Measurements from ENCODE around the gene HEMK1.
A peak's percentile ranks its signal among the peaks of the same experiment; 100 is the strongest.

HEMK1 gene

GRCh38 chr3:50568947-50569749, at the start of gene HEMK1:
Gene HEMK1 (plus strand): TSS chr3:50569522. CDS start chr3:50571105, 1,583 bp downstream.
- peak; percentile 96 to 97 for DNase-seq (ENCODE audit: low read depth in 2 of 2)

- no peak for DNase-seq (ENCODE audit: low read depth in 2 of 2)
These were observed 48.5 kb upstream of the HEMK1 start for GRCh38 chr3:50520849-50521248.

- no peak for DNase-seq (ENCODE audit: low read depth in 2 of 2)
These were observed 47.8 kb upstream of the HEMK1 start for GRCh38 chr3:50521572-50521971.

- DNase-seq (ENCODE audit: low read depth in 2 of 2): no peak
These were observed 46.0 kb upstream of the HEMK1 start for GRCh38 chr3:50523279-50523811.

GRCh38 chr3:50524746-50525145, 44.6 kb upstream of the HEMK1 start:
- DNase-seq (ENCODE audit: low read depth in 2 of 2): no peak

GRCh38 chr3:50525191-50525910, 44.0 kb upstream of the HEMK1 start:
- DNase-seq (ENCODE audit: low read depth in 2 of 2): no peak

GRCh38 chr3:50525987-50526386, 43.3 kb upstream of the HEMK1 start:
- DNase-seq (ENCODE audit: low read depth in 2 of 2): peak; percentile 54 to 69

- DNase-seq (ENCODE audit: low read depth in 2 of 2): no peak
These were observed 39.0 kb upstream of the HEMK1 start for GRCh38 chr3:50530001-50530970.

GRCh38 chr3:50531201-50531600, 38.1 kb upstream of the HEMK1 start:
- no peak for DNase-seq (ENCODE audit: low read depth in 2 of 2)

GRCh38 chr3:50532062-50532705, 37.1 kb upstream of the HEMK1 start:
- no peak for DNase-seq (ENCODE audit: low read depth in 2 of 2)

GRCh38 chr3:50533316-50533715, 36.0 kb upstream of the HEMK1 start:
- no peak for DNase-seq (ENCODE audit: low read depth in 2 of 2)

GRCh38 chr3:50533807-50534461, 35.4 kb upstream of the HEMK1 start:
- no peak for DNase-seq (ENCODE audit: low read depth in 2 of 2)

- no peak for DNase-seq (ENCODE audit: low read depth in 2 of 2)
These were observed 34.5 kb upstream of the HEMK1 start for GRCh38 chr3:50534681-50535330.

- DNase-seq (ENCODE audit: low read depth in 2 of 2): no peak
These were observed 32.7 kb upstream of the HEMK1 start for GRCh38 chr3:50536471-50537180.

GRCh38 chr3:50537421-50538129, 31.7 kb upstream of the HEMK1 start:
- DNase-seq (ENCODE audit: low read depth in 2 of 2): no peak

- DNase-seq (ENCODE audit: low read depth in 2 of 2): no peak
These were observed 29.7 kb upstream of the HEMK1 start for GRCh38 chr3:50539356-50540286.

- peak; percentile 34 to 42 for DNase-seq (ENCODE audit: low read depth in 2 of 2)
These were observed 26.9 kb upstream of the HEMK1 start for GRCh38 chr3:50542177-50543034.

All from stimulated activated CD4-positive, alpha-beta T cell treated with anti-CD3 and anti-CD28 coated beads, Interleukin-15, amount 100 ng/mL, for 48 hours (primary cell).